ENCODE measurements around the gene CAPN1.
"Not testable (repeated sequence)": the region's sequence is repeated elsewhere in the genome, so short reads cannot be mapped to it uniquely, and the experiment has no call there.

DNA sequence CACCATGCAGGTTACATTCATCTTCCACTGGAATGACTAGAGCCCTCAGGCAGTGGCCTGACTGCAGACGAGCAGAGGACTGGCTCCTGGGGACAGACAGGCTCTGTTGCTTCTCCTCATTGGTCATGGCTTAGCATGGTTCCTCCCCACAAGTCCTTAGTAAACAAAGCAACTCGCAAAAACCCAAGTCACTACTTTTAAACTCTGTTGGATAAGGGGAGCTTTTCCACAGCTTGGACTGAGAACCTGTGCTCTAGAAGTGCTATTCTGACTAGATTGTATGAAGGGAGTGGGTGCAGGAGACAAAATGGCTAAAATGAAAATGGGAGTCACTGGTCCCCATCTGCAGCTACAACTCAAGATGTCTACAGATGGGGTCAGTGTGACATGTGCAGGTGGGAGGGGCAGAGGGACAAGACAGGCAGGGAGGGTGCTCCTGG lies 7.1 kb upstream of the CAPN1 start:
- not testable (repeated sequence) for TF ChIP-seq EP300, POLR2AphosphoS5 (IDR thresholded peaks at IDR 0.05)
- TF ChIP-seq, protein P1, sequence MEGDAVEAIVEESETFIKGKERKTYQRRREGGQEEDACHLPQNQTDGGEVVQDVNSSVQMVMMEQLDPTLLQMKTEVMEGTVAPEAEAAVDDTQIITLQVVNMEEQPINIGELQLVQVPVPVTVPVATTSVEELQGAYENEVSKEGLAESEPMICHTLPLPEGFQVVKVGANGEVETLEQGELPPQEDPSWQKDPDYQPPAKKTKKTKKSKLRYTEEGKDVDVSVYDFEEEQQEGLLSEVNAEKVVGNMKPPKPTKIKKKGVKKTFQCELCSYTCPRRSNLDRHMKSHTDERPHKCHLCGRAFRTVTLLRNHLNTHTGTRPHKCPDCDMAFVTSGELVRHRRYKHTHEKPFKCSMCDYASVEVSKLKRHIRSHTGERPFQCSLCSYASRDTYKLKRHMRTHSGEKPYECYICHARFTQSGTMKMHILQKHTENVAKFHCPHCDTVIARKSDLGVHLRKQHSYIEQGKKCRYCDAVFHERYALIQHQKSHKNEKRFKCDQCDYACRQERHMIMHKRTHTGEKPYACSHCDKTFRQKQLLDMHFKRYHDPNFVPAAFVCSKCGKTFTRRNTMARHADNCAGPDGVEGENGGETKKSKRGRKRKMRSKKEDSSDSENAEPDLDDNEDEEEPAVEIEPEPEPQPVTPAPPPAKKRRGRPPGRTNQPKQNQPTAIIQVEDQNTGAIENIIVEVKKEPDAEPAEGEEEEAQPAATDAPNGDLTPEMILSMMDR (IDR thresholded peaks at IDR 0.05) = not testable (repeated sequence)

Data from suprapubic skin (tissue), 4 donors.